Ureter (tissue), 1 donor: ENCODE data around the gene KYAT1. TPM values are rescaled to one million over a fixed set of nuclear protein-coding genes. Genes with fewer than 3 reads are reported as not detected.

Experiments
- DNase-seq: peaks from one replicate; pipeline ENCODE4 v3.0.0-alpha.2; 2020; ENCODE audit warnings: low spot score
- total RNA-seq: library from RNA; stranded (reverse); gene quantifications from one replicate; pipeline ENCODE4 v1.2.4, GENCODE V29; 2023
- donor health status: DM: yes; HTN: yes; CAD: no.

KYAT1 gene
- total RNA-seq, 1 donor from 2014 or later = 13.0 TPM

DNA sequence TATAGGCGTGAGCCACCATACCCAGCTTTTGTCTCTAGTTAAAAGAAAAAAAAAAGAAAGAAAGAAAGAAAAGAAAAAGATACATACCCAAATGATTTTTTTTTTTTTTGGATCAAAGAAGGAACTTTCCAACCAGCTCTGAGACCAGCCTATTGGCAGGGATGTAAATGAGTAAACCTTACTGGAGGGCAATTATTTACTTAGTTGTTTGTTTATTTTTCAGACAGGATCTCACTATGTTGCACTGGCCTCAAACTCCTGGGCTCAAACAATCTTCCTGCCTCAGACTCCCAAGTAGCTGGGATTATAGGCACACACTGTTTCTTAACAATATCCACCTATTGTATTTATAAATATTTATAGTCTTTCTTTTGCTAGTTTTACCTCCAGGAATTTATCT lies 41.2 kb downstream of the KYAT1 start:
- DNase-seq = no peak

GRCh38 chr9:128838338-128838737 lies 43.4 kb downstream of the KYAT1 start:
- DNase-seq = no peak

DNA sequence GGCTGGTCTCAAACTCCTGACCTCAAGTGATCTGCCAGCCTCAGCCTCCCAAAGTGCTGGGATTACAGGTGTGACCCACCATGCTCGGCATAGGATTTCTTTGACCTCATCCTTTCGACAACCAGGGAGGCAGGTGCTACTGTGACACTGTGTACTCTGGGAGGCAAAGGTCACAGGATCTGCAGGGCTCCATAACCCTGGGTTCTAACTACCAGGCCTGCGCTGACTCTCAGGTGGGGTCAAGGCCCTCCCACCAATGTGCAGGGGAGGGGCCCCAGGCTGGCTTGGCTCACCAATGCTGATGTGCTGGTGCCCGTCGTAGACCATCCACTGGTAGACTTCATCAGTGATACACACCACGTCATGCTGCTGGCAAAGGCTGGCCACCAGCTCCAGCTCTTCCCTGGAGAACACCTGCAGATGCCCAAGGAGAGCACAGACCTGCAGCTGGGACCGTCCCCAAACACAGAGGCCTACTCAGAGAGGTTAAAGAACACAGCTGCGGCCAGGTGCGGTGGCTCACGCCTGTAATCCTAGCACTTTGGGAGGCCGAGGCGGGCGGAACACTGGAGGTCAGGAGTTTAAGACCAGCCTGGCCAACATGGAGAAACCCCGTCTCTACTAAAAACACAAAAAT lies 45.1 kb downstream of the KYAT1 start:
- DNase-seq = no peak

DNA sequence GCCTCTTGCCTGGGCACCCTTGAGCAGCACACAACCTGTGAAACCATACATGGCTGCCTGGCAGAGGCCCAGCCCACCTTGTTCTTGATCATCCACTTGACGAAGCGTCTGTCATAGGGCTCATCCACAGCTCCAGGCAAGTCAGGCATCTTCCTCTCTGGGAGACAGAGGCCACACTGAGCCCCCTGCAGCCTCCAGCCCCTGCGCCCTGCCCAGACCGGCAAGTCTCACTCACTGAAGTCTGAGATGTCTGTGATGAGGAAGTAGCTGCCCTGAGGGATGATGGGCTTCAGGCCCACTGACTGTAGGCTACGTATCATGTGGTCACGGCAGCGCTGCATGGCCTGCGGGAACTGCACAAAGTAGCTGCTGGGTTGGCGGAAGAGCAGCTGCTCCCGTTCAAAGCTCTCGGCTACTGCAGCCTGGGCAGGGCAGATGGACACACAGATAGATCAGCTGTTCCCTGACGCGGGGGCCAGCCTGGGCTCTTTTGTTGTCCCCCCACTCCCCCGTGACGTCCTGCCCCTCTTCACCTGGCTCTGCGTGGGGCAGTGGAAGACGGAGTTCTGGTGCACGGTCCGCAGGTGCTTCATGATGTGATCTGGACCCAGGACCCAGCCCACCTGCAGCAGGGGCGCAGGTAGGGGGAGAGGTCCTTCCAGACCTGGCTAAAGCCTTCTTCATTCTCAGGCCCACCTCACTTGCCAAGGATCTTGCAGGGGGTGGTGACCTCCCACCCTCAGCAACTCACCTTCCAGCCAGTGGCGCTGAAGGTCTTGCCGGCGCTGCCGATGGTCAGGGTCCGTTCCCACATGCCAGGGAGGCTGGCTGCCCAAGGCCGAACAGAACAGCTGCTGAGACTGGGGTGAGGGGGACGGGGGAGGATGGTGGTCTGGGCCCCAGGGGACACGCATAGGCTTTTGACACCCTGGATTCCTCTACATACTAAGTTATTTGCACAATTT lies 46.2 kb downstream of the KYAT1 start:
- DNase-seq = no peak

DNA sequence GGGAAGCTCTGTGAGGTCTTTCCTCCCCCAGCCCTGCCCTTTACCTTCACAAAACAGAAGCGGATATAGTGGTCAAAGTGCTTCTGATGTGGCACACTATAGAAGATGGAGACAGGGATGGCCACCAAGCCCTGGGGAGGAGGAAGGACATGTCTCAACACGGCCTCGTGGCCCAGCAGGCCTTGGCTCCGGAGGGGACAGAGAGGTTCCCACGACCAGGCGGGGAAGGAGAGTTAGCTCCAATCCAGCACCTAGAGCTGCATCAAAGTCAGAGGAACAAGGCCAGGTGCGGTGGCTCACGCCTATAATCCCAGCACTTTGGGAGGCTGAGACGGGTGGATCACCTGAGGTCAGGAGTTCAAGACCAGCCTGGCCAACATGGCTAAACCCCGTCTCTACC lies 48.1 kb downstream of the KYAT1 start:
- DNase-seq = no peak

GRCh38 chr9:128829477-128830251 lies 52.1 kb downstream of the KYAT1 start, which contains the start of gene SPOUT1:
Gene SPOUT1, minus strand, starts transcription at chr9:128829794. Its CDS starts 14 bp downstream, at chr9:128829780.
- DNase-seq = peak; percentile 95

- DNase-seq = no peak
Measured at GRCh38 chr9:128828719-128829452, 52.9 kb downstream of the KYAT1 start.

DNA sequence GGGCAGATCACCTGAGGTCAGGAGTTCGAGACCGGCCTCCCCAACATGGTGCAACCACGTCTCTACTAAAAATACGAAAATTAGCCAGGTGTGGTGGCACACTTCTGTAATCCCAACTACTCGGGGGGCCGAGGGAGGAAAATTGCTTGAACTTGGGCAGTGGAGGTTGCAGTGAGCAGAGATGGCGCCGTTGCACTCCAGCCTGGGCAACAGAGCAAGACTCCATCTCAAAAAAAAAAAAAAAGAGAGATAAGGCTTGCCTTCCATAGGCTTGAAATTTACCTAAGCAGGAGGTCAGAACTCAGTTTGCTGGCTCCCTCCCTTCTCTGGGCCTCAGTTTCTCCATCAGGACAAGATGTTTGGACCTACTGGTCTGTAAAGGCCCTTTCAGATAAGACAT lies 53.5 kb downstream of the KYAT1 start:
- no peak for DNase-seq

GRCh38 chr9:128825923-128826700 lies 55.6 kb downstream of the KYAT1 start:
- DNase-seq = no peak

GRCh38 chr9:128824911-128825310 lies 56.8 kb downstream of the KYAT1 start:
- no peak for DNase-seq

- no peak for DNase-seq
Measured at GRCh38 chr9:128823903-128824406, 57.8 kb downstream of the KYAT1 start.

- DNase-seq = no peak
Measured at GRCh38 chr9:128823362-128823902, 58.3 kb downstream of the KYAT1 start.

GRCh38 chr9:128822407-128823042 lies 59.2 kb downstream of the KYAT1 start:
- DNase-seq = no peak

GRCh38 chr9:128821584-128822406 lies 60.0 kb downstream of the KYAT1 start:
- DNase-seq = no peak

DNA sequence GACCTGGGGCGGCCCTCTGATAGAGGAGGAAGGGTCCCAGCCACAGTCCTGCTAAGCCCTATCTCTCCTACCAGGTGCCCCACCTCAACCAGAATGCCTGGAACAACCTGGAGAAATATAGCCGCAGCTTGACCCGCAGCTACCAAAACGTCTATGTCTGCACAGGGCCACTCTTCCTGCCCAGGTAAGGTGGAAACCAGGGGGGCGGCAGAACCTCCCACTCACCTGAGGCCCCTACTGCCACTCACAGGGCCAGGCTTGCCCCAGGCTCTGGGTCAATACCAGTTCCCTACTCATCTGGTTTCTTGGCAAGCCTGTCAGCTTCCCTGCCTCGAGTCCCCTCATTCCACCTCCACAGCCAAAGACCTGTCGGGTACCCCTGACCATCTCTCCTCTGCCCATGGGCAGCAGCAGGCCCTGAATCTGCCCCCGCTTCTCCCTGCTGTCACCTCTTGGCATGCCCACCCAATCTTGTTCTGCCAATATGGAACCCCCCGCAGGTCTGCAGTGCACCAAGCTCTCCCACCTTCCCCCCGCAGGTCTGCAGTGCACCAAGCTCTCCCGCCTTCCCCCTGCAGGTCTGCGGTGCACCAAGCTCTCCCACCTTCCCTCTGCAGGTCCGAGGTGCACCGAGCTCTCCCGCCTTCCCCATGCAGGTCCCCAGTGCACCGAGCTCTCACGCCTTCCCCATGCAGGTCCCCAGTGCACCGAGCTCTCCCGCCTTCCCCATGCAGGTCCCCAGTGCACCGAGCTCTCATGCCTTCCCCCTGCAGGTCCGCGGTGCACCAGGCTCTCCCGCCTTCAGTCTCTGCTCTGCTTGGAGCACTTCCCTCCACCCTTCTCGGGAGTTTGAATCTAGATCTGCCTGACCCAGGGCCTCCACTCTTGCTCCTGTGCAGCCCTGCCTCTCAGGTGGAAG lies 60.8 kb downstream of the KYAT1 start:
- no peak for DNase-seq

GRCh38 chr9:128819716-128820664 lies 61.8 kb downstream of the KYAT1 start:
- DNase-seq = no peak
